ENCODE measurements around the gene EDC4. TPM values are rescaled to one million over a fixed set of nuclear protein-coding genes. Genes with fewer than 3 reads are reported as not detected.

EDC4 gene
- total RNA-seq, 1 experiment from 2014 or later: 106 TPM

DNA sequence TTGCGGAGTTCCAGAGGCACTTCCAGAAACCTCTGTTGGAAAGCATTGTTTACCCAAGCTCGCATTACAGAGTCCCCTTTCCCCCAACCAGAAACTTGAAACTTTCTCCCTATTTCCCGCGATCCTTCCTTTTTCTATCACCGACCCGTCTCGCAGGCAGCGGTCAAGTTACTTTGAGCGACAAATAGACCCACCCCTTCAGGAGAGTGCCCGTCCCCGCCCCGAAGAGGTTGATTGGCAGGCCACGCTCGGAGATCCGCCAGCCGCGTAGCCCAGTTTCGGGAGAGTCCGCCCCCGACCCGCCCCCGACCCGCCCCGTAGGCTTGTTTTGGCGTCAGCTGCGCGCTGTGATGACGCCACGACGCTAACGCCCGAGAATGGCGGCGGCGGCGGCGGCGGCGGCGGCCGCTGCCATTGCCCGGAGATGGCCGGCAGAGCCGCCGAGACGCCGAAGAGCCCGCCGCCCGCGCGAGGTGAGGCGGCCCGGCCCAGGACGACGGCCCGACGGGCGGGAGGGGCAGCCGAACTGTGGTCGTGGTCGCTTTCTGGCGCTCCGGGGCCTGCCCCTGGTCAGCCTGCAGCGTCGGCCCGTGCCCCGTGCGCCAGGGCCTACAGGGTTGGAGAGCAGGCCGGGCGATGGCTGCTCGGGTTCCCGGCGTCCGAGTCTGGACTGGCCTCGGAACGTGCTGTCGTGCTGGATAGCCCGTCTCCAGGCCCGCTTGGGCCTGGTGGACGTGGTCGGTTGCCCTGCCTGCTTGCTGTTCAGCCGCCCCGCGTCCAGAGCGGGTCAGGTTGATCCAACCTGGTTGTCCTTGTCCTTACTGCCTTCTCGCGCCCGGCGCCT, 20.3 kb downstream of the EDC4 start, which contains the start of gene PSKH1:
PSKH1 (plus strand) TSS at position 356 of the 844 bp plus-strand sequence. CDS start 15,496 bp downstream, outside the sequence.
- peak within 1 kb of the TSS; percentile 95 to 98 for H3K4me3 Mint-ChIP-seq
- peaks cover 8% of the 10 kb centered on the region; the same call in 1 of the 2 replicates for H3K79me2 ChIP-seq (ENCODE audit: insufficient read depth, low read length)
- H2AFZ ChIP-seq (ENCODE audit: low read length): no peak within 1 kb of the TSS

More for the DNA sequence above, 20.3 kb downstream of the EDC4 start, which contains the start of gene PSKH1:
- no peak within 1 kb of the TSS for H3K27ac ChIP-seq (ENCODE audit: insufficient read length, low read depth, low read length)
- H3K4me1 ChIP-seq (ENCODE audit: insufficient read depth, low read length): no peaks in the 10 kb centered on the region
- peak within 1 kb of the TSS; percentile 11 for H4K91ac ChIP-seq (ENCODE audit: insufficient read length, low read depth, low read length)
- no CpG with 5 or more reads among the region's 90 CpGs for WGBS (ENCODE audit: extremely low coverage, insufficient read length, low lambda C conversion rate)
- no peak within 1 kb of the TSS for H2BK20ac ChIP-seq (ENCODE audit: low read depth, low read length, poor library complexity, severe bottlenecking)
- no peak within 1 kb of the TSS for H2AK5ac ChIP-seq (ENCODE audit: insufficient read length, low read length)
- TF ChIP-seq, protein P1, sequence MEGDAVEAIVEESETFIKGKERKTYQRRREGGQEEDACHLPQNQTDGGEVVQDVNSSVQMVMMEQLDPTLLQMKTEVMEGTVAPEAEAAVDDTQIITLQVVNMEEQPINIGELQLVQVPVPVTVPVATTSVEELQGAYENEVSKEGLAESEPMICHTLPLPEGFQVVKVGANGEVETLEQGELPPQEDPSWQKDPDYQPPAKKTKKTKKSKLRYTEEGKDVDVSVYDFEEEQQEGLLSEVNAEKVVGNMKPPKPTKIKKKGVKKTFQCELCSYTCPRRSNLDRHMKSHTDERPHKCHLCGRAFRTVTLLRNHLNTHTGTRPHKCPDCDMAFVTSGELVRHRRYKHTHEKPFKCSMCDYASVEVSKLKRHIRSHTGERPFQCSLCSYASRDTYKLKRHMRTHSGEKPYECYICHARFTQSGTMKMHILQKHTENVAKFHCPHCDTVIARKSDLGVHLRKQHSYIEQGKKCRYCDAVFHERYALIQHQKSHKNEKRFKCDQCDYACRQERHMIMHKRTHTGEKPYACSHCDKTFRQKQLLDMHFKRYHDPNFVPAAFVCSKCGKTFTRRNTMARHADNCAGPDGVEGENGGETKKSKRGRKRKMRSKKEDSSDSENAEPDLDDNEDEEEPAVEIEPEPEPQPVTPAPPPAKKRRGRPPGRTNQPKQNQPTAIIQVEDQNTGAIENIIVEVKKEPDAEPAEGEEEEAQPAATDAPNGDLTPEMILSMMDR (conservative IDR thresholded peaks at IDR 0.05): no peak
- Mint-ChIP-seq H3K9me3 (no peaks in the 10 kb centered on the region), H3K36me3 (ENCODE audit: insufficient read depth in 1 of 3, low read depth in 3 of 3) (no peaks in the 10 kb centered on the region), H3K4me1 (peaks cover 15 to 16% of the 10 kb centered on the region in 2 experiments), H3K27me3 (ENCODE audit: low read depth) (no peaks in the 10 kb centered on the region), H3K27ac (peak within 1 kb of the TSS; percentile 95 to 98 (median 96); a peak in 6 of 7 replicates)
- H3K27me3 ChIP-seq (ENCODE audit: insufficient read depth, low read length): no peaks in the 10 kb centered on the region
- H2BK120ac ChIP-seq (ENCODE audit: low read depth, low read length, poor library complexity, severe bottlenecking): no peak within 1 kb of the TSS
- H4K5ac ChIP-seq (ENCODE audit: insufficient read length, low read depth, low read length): no peak within 1 kb of the TSS
- peak within 1 kb of the TSS; percentile 89 for H3K9ac ChIP-seq (ENCODE audit: extremely low read depth, insufficient read length, low read length)
- no peak within 1 kb of the TSS for H3K4ac ChIP-seq (ENCODE audit: low read depth, low read length)
- peak within 1 kb of the TSS; percentile 75 for H3K4me2 ChIP-seq (ENCODE audit: insufficient read depth, insufficient read length, low read length)
- DNase-seq: peak; percentile 98
- H3K23me2 ChIP-seq (ENCODE audit: insufficient read length, low read depth, low read length, poor library complexity, severe bottlenecking): peaks cover 6% of the 10 kb centered on the region
- no peak within 1 kb of the TSS for H4K8ac ChIP-seq (replicated peaks; ENCODE audit: insufficient read length, low read depth, low read length)
- H3K18ac ChIP-seq (ENCODE audit: insufficient read length, low read depth, low read length): peak within 1 kb of the TSS; percentile 59
- no peaks in the 10 kb centered on the region for H4K20me1 ChIP-seq (ENCODE audit: control insufficient read depth, insufficient read depth, insufficient read length)
- no peak within 1 kb of the TSS for H3K23ac ChIP-seq (ENCODE audit: insufficient read length, low read depth, low read length)
- peaks cover 7% of the 10 kb centered on the region for H3K79me1 ChIP-seq (ENCODE audit: insufficient read depth, low read depth, low read length, poor library complexity, severe bottlenecking)
- no peak within 1 kb of the TSS for H2BK15ac ChIP-seq (ENCODE audit: low read depth, low read length)
- no peak within 1 kb of the TSS for H2BK12ac ChIP-seq (ENCODE audit: insufficient read length, low read depth, low read length)
- no peak within 1 kb of the TSS for H2BK5ac ChIP-seq (ENCODE audit: insufficient read length, low read length)
- H3K9me3 ChIP-seq (ENCODE audit: control insufficient read depth, low read depth, low read length): no peaks in the 10 kb centered on the region
- H3K56ac ChIP-seq (ENCODE audit: insufficient read length, low read depth, low read length): no peak within 1 kb of the TSS
- peak within 1 kb of the TSS; percentile 86 for H3K14ac ChIP-seq (ENCODE audit: insufficient read depth, low read length)
- H3T11ph ChIP-seq (ENCODE audit: low read length): no peak within 1 kb of the TSS

Data from H9 (cell line).